A673 (cell line): ENCODE results near the gene FOXN4. TPM values are rescaled to one million over a fixed set of nuclear protein-coding genes. Genes with fewer than 3 reads are reported as not detected.

ENCODE experiments used
- BruUV-seq: library from RNA; stranded (reverse); fragments of 400-500 nt; replicated peaks from 2 replicates; lab custom pipeline; 2021; lab: Mats Ljungman, UMichigan
- CTCF ChIA-PET: fragments of 300-600 bp; sonication (Branson Sonifier 250); formaldehyde crosslinking; loops from one replicate; lab custom pipeline; 2022; ENCODE audit warnings: antibody characterized with exemption; lab: Charles Lee
- POLR2A ChIA-PET: fragments of 300-600 bp; sonication (Branson Sonifier 250); formaldehyde crosslinking; loops from one replicate; lab custom pipeline; 2022; ENCODE audit warnings: antibody characterized with exemption; ENCODE audit not compliant: low non-redundant PET; lab: Charles Lee
- DNase-seq: peaks from one replicate; pipeline ENCODE4 v3.0.0-alpha.2; 2015; ENCODE audit warnings: low spot score
- H3K27ac ChIP-seq: fragments of 200-600 bp; sonication (generic); 2 replicates; pipeline ENCODE4 v1.5.1; 2016; ENCODE audit warnings: mixed run types, low read depth, mild to moderate bottlenecking, mixed read lengths, antibody characterized with exemption, low read length; ENCODE audit not compliant: poor library complexity, severe bottlenecking
- H3K27me3 ChIP-seq: fragments of 200-600 bp; sonication (generic); replicated peaks from 2 replicates; pipeline ENCODE4 v1.6.1; 2017; ENCODE audit warnings: mixed run types, low read depth, mild to moderate bottlenecking, mixed read lengths, antibody characterized with exemption, low read length; ENCODE audit not compliant: insufficient read depth, poor library complexity
- H3K36me3 ChIP-seq: fragments of 200-600 bp; sonication (generic); 2 replicates; pipeline ENCODE4 v1.6.1; 2016; ENCODE audit warnings: mixed run types, mild to moderate bottlenecking, mixed read lengths, antibody characterized with exemption, low read length; ENCODE audit not compliant: insufficient read depth, poor library complexity, severe bottlenecking
- H3K4me1 ChIP-seq: fragments of 200-600 bp; sonication (generic); 2 replicates; pipeline ENCODE4 v1.6.1; 2017; ENCODE audit warnings: mixed run types, mild to moderate bottlenecking, mixed read lengths, antibody characterized with exemption, low read length; ENCODE audit not compliant: insufficient read depth, poor library complexity, severe bottlenecking
- H3K4me3 ChIP-seq: fragments of 200-600 bp; sonication (generic); 2 replicates; pipeline ENCODE4 v1.5.1; 2016; ENCODE audit warnings: low read depth, mixed run types, mild to moderate bottlenecking, mixed read lengths, low read length; ENCODE audit not compliant: poor library complexity, severe bottlenecking
- H3K9me3 ChIP-seq: fragments of 200-600 bp; sonication (generic); 2 replicates; pipeline ENCODE4 v1.6.1; 2016; ENCODE audit warnings: mixed run types, low read depth, mild to moderate bottlenecking, mixed read lengths, antibody characterized with exemption, low read length; ENCODE audit not compliant: poor library complexity, severe bottlenecking
- CTCF ChIP-seq: fragments of 300-800, 200-600 bp; sonication (generic); conservative IDR thresholded peaks from 2 replicates; pipeline ENCODE4 v1.5.1; 2017; ENCODE audit warnings: low read depth, mild to moderate bottlenecking, antibody characterized with exemption, low read length, moderate library complexity, mixed read lengths
- EZH2 ChIP-seq: fragments of 200-600 bp; sonication (generic); IDR thresholded peaks from 2 replicates; pipeline ENCODE4 v1.6.1; 2017; ENCODE audit warnings: borderline replicate concordance, low read depth, mild to moderate bottlenecking, mixed read lengths, antibody characterized with exemption, low read length; ENCODE audit not compliant: poor library complexity, severe bottlenecking
- intact Hi-C: fragments of 100-400 bp; cut with micrococcal nuclease; formaldehyde crosslinking; loops from one replicate; pipeline ENCODE4 v1.10.0; 2022; ENCODE audit not compliant: unreplicated experiment
- total RNA-seq: library from RNA; stranded (reverse); gene quantifications from 2 replicates; pipeline ENCODE4 v1.2.3, GENCODE V29; 2021

Gene FOXN4
- total RNA-seq, 1 experiment from 2014 or later: not detected

GRCh38 chr12:109266106-109266879 lies 42.8 kb downstream of the FOXN4 start:
- POLR2A ChIA-PET: no interaction called here
- intact Hi-C loops: no loop called here
- TF ChIP-seq EZH2 (no peak), CTCF (no peak)
- no peak for DNase-seq
- no peak overlapping the region for H3K4me3 ChIP-seq
- BruUV-seq: no TSS peak
- H3K27ac ChIP-seq: no peak overlapping the region
- no peaks in the 10 kb centered on the region for H3K9me3 ChIP-seq
- CTCF ChIA-PET: no interaction called here
- no peaks in the 10 kb centered on the region for H3K36me3 ChIP-seq
- H3K27me3 ChIP-seq: no peaks in the 10 kb centered on the region
- no peaks in the 10 kb centered on the region for H3K4me1 ChIP-seq

- TF ChIP-seq CTCF: no peak
- TF ChIP-seq EZH2: no peak
- Histone ChIP-seq H3K27ac (no peak overlapping the region), H3K9me3 (no peaks in the 10 kb centered on the region), H3K27me3 (no peaks in the 10 kb centered on the region), H3K4me3 (no peak overlapping the region), H3K36me3 (no peaks in the 10 kb centered on the region), H3K4me1 (no peaks in the 10 kb centered on the region)
- POLR2A ChIA-PET: no interaction called here
- intact Hi-C loops: loop anchor here (1.0 to 5.0 kb wide), 2 partner anchors 120 to 512 kb away; no protein-coding TSS in a partner anchor
- CTCF ChIA-PET: no interaction called here
- DNase-seq: no peak
- BruUV-seq: no TSS peak
Observed at GRCh38 chr12:109264943-109265650, 44.0 kb downstream of the FOXN4 start.

- TF ChIP-seq EZH2 (no peak), CTCF (peak; percentile 92)
- ChIA-PET POLR2A (interaction anchor here (0.6 to 0.7 kb wide), 2 partner anchors 132 to 223 kb away, joined by 4 read pairs; no protein-coding TSS in a partner anchor), CTCF (interaction anchor here (0.7 to 2.0 kb wide), 3 partner anchors 121 to 1715 kb away, joined by 3 to 26 read pairs (median 7); no protein-coding TSS in a partner anchor)
- H3K27ac ChIP-seq: no peak overlapping the region
- no TSS peak for BruUV-seq
- peak; percentile 87 for DNase-seq
- H3K36me3 ChIP-seq: no peaks in the 10 kb centered on the region
- H3K4me3 ChIP-seq: no peak overlapping the region
- H3K27me3 ChIP-seq: no peaks in the 10 kb centered on the region
- H3K9me3 ChIP-seq: no peaks in the 10 kb centered on the region
- no peaks in the 10 kb centered on the region for H3K4me1 ChIP-seq
- intact Hi-C loops: loop anchor here (1.0 to 5.0 kb wide), 2 partner anchors 121 to 513 kb away; no protein-coding TSS in a partner anchor
Observed at GRCh38 chr12:109264095-109264942, 44.8 kb downstream of the FOXN4 start.
